ENCODE data around the gene MEST.
"Not testable (repeated sequence)": the region's sequence is repeated elsewhere in the genome, so short reads cannot be mapped to it uniquely, and the experiment has no call there.

The MEST gene

DNA sequence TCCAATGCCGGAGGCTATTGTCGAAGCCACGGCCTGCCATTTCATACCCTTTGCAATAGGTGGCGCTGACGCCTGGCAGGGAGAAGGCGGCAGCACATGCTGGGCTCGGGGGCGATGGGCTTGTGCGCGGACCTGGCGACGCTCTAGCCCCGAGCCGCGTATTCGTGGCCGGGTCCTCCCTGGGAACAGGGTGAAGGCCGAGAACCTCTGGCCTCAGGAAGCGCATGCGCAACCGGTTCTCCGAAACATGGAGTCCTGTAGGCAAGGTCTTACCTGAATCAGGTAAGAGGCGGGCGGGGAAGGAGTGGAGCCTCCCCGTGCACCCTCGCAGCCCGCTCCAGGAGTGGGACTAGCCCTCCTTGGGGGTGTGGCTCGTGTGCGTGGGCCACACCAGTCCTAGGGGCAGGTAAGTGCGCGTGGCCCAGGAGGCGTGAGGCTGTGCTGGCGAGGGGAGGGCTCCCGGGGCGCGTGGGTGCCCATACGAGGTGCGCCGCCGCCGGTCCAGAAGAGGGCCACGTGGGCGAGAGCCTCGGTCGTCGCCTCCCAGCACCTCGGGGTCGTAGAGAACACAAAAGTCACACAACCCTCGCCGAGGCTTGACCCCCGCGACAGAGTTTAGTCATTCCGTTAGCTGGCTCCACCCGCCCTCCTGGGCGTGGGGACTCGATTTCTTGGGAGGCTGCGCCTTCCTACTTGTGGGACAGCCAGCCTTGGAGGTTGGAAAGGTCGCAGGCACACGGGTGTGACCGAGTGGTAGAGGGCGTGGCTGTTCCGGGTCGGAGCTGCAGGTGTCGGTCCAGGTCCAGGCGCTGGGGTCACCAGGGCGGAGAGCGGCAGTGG is 5.6 kb upstream of the MEST start:
- DNase-seq: peak; percentile 41

DNA sequence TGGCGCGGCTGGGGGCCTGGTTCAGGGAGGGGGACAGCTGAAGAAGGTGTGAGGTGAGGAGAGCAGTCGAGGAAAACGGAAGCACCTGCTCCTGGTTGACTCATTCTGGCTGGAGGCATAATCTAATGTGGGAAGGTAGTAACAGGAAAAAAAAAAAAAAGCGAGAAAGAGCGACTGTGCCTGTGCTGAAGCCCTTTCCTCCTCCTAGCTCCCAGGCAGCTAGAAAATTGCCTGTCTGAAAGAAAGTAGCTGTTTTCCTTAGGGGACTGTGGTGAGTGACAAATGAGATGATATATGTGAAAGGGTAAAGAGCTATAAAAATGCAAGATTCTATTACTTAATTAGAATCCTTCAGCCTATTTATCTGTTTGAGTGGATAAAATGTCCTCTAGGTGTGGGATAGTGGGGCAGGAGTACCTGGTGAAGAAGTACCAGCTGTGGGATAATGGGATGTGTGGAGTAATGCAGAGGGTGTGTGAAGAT is 4.9 kb upstream of the MEST start:
- DNase-seq: peak; percentile 59

DNA sequence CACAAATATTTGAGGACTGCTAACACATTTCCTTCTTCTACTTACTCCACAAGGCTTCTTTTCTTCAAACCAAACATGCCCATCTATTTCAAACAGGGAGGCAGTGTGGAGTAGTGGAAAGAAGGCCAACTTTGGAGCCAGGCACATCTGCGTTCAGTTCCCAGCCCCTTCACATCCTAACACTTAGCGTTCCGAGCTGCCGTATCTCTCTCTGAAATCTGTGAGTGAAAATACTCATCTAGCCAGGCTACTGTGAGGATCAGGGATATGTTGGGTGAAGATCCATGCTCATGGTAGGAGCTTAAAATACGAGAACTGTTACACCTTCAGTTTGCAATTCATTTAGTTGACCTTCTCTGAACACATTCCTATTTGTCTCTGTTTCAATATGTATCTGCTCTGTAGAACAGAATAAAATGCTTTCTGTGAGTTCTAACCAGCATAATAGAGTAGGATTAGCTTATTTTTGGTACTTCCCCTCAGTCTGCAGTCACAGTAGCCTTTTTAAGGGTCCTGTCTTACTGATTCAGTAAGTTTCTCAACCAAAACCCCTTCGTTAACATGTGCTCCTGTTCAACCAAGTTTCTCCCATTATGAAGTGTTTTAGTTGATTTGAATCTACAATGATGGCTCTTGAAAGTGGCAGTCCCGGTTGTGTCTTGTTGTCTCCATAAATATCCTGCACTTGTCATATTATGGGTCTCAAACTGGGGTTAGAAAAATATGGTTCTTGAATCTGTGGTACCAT is 3.3 kb upstream of the MEST start:
- DNase-seq: peak; percentile 35

DNA sequence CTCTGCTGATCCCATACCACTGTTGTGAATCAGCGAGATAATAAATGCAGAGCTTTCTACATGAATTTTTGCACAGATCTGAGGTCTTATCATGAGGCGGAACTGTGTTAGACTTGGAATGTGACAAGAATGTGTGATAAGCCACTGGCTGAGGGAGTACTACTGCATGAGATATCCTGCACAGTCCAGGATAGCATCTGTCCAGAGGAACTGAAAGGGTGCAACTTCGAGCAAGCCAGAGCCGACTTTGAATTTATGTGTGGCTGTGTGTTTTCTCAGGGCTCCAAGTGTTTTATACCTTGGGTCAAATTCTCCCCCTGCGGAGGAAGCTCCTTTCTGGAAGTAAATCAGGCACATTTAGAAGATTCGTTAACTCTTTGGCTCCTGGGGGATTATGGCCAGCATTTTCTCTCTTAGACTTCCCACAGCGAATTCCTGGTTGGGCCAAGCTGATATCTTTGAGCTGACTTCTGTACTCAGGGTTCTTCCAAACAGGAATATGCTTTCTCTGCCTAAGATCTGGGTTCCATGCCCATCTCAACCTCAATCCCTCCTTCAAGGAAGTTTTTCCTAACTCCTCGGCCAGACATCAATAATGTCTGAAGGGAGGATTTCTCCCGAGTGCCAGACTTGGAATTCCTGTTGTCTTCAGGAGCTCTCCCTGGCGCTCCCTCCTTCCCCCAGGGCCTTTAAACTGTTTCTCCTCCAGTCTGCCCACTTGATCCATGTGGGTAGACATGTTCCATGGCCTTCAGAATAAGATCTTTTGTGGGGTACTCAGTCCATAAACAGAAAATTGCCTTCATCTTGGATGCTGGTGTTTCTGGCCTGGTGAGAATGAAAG is 2.5 kb upstream of the MEST start:
- no peak for DNase-seq

DNA sequence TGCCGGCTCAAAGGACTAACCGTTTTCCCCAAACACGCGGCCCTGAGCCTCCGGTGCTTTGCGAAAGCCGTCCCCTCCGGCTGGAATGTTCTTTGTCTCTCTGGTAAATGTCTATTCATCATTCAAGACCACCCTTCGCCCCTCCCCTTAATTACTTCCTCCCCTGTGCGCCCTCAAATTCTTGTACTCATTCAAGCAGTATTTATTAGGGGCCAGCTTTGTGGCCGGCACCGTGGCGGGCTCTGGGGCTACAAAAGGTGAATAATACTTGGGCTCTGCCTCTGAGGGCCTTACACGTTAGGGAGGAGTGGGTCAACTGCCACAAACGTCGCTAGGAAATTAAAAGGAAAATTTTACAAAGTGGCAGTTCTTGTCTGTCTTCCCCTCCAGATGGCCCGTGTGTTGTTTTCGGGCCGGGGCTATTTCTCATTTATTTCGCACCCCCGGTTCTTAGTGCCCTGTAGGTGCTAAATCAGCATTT is 1.5 kb upstream of the MEST start:
- DNase-seq: peak; percentile 59

DNA sequence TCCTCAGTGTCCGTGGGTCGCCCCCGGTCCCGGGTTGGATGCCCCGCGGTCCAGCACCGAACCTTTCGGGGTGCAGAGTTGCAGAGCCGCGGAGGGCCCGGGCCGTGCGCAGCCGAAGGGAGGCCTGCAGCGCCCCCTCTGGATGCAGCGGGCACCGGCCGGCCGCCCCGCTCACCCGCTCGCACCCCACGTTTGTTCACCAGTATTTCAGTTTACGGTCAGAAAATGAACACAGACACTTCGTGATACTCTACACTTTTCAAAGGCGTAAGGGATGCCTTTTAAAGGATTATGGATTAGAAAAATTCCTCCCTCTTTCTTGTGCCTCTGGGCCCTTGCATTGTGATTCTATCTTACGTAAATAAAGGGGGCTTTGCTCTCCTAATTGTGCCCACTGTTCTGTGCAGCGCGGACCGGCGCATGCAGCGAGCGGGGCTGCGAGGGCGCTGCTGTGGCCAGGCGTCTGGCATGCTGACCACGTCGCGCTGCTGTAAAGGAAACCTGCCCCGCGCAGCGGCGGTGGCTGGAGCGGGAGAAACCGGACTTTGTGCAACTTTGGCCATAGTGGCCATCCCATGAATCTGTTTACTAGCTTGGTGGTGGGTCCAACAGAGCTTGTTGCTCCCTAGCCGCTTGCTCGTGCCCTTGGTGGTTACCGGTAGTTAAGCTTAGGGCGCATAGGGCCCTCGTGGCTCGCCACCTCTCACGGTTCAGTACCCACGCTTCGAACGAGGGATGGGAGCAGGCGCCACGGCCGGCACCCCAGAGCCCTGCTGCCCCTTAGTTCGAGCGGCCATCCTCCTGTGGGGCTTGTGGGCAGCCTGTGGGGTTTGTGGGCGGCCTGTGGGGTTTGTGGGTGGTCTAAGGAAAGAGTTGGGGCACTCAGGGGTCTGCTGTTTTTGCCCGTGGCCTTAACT is 739 bp upstream of the MEST start:
- DNase-seq: peak; percentile 56

DNA sequence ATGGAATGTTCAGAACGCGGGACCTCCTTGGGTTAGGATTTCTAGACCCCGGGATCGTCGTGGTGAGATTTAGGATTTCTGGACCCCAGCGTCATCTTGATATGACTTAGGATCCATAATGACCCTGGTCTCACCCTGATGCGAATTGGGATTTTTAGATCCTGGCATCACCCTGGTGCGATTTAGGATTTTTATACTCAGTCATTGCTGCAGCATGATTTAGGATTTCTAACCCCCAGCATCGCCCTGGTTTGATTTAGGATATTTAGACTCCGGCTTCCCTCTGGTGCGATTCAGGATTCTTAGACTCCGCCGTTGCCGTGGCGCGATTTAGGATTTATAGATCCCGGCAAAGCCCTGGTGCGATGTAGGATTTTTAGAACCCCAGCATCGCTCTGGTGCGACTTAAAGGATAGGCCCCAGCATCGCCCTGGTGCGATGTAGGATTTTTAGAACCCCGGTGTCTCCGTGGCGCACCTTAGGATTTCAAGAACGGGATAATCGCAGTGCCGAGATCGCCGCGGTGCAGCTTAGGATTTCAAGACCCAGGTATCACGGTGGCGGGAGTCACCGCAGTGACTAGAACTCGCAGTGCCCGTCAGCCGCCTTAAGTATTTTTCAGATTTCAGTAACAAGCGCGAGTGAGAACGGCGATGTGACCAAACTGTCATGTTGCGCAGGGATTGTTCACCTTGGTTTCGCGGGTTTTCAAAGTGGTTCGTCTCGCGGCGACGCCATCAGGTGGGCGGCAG is 814 bp downstream of the MEST start:
- DNase-seq: no peak

DNA sequence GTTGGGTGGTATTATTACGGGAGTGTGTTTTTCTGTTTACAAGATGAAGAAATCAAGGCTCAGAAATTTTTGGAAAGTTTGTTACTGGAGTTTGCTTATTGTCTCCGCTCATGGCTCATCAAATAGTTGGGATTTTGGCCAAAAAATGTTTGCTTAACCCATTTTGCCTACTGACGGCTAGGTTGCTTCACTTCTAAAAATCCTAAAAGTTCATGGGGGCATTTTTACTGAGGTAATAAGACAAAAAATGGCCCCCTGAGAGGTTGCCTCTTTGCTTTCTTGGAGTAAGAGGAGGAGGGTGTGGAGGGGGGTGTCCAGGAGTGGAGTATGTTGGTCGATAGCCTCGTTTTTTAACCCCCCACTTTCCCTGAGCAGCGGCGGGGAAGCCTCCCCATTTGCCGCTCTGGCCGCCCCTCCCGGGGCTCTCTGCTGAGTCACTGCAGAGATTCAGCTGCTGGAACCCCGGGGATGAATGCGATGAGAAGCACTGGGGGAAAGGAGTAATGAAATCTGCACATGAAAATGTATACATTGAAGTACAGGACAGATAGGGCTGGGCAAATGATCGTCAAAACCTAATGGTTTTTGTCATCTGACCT is 1.5 kb downstream of the MEST start:
- peak; percentile 20 for DNase-seq

DNA sequence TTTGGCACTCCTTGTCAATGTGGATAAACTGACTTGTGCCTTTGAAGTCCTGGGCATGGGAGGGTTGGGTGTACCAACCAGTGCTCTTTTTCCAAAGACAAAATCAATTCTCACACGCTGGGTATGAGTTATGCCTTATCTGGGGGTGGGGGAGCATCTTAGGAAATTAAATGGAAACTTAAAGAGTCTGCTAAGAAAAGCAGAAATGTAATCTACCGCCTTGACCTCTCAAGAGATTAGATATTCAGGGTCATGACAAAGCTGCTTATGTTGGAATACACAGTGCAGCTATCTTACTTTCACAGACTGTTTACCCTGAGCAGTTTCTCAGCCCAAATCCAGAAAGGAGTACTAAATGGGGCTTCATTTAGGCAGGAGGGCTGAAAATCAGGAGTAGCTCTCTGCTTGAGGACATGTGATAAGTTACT is 2.6 kb downstream of the MEST start:
- DNase-seq: no peak

DNA sequence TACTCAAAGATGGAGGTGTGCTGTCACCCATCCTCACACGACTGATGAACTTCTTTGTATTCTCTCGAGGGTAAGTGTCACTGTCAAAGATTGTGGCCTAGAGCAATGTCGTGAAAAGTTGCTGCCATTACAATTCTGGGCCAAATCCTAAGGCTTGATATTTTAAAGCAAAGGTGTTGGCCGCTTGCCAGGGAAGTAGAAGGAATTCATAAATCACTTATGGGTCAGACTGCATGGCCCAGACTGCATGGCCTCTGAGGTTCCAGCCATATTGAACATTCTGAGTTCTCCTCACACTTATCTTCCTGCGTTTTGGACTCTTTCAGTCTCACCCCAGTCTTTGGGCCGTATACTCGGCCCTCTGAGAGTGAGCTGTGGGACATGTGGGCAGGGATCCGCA is 8.6 kb downstream of the MEST start:
- DNase-seq: no peak

DNA sequence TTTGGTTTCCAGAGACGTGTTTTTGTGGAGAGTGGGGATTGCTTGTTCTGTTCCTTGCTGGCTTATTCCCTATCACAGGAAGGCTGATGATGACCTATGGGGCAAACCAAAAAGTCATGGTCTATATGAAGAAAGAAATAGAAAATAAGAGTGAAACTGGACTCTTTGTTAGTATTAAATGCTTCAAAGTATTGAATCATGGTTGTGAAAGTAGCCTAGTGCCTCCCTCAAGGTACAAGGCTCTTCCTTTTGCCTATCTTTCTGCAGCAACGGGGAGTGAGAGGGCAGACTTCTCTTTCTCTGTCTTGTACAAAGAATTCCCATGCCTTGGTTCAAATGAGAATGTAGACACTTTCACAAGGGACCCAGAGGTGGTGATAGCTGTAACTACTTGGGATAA is 9.0 kb downstream of the MEST start:
- DNase-seq: no peak

DNA sequence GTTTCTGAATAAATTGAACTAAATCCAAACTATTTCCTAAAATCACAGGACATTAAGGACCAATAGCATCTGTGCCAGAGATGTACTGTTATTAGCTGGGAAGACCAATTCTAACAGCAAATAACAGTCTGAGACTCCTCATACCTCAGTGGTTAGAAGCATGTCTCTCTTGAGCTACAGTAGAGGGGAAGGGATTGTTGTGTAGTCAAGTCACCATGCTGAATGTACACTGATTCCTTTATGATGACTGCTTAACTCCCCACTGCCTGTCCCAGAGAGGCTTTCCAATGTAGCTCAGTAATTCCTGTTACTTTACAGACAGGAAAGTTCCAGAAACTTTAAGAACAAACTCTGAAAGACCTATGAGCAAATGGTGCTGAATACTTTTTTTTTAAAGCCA is 13.9 kb downstream of the MEST start:
- DNase-seq: no peak

DNA sequence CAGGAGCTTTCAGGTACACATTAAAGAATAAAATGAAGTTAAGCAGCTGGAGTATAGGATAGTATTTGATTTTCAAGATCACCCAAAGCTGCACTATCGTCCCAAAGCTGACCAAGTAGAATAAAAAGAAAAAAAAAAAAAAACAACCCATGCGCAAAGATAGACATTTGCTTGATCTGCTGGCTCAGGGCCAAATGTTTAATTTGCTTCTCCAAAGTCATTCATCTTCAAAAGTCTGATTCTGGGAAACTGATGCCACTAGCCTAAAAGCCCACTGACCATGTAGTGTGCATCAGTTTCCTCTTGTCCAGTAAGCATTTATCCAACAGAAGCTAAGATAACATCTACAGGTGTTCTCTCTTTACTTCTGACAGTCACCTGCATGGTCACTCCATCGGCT is 14.5 kb downstream of the MEST start:
- no peak for DNase-seq

DNA sequence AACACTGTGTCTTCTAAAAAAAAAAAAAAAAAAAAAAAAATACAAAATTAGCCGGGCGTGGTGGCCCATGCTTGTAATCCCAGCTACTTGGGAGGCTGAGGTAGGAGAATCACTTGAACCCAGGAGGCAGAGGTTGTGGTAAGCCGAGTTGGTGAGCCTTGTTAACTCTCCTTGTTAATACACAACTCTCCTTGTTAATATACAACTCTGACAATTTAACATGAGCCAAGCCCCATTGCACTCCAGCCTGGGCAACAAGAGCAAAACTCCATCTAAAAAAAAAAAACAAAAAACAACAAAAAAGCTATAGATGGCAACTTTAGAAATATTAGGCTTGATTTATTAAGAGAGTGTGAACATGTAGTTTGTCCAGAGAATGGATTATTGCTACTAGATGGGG is 20.2 kb downstream of the MEST start:
- not testable (repeated sequence) for DNase-seq

DNA sequence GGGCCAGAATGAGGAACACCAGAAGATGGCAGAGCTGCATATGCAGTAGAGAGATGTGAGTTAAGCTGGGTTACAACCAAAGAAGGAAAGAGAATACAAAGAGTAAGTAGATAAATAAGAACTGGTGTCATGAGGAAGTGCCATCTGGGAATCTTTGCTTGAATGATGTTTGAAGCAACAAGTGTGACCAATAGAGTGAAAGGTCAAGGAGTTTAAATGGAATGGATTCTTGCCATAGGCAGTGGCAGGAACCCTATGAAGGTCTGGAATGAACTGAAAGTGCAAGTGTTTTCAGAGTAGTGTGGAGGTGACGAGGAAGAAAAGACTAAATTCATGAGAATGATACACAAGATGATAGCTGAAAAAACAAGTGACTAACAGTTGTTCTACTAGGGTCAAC is 21.6 kb downstream of the MEST start:
- no peak for DNase-seq

DNA sequence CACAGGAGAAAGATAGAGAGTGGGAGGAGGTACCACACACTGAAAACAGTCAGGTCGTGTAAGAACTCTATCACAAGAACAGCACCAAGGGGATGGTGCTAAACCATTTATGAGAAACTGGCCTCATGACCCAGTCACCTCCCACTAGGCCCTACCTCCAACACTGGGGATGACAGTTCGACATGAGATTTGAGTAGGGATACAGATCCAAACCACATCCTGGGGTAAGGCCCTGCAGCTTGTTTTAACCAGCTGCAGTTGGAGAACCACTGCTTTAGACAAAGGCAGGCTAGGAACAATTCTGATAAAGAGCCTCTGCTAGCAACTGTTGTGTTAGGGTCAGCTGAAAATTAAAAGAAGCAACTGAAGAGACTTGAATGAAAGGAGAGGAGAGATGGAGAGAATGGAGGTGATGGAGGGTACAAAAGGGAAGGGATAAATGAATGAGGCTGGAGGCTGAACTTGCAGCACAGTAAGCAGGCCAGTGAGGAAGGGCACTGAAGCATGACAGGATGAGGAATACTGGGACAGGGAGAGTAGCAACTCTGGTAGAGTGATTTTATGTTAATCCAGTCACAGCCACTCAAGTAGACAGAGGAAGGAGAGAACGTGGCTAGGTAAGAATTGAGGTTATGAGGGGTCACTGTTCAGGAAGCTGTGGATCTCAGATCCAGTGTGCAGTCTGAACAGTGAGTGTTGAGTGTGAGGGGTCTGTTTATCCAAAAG is 23.6 kb downstream of the MEST start:
- no peak for DNase-seq

DNA sequence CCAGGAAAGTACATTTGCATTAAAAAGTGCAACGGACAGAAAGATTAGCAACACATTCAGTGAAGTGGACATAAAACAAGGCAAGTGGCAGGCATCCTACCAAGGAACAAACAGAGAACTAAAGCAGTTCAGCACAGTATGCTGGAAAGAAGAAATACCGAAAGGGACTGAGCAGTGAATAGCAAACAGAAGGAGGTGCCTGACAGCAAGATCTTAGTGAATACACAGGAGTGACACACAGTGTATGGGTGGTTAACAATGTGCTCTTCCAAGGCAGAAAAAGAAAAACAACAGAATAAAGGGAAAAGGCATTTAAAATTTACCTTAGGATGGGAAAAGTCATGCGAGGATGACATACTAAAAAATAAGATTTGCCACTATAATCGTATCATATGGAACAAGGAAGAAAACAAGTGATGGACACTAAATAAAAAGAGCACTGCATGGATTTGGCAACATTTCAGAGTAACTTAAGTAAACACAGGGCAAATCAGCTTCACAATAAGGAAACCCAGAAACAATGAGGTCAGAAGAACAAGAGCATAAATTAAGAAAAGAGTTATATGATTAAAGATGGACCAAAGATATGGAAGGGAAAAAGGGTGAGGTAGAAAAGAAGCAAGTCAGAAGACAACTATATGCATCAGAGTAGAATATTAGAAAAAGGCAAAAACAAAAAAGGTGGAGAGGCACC is 29.5 kb downstream of the MEST start:
- DNase-seq: no peak

DNA sequence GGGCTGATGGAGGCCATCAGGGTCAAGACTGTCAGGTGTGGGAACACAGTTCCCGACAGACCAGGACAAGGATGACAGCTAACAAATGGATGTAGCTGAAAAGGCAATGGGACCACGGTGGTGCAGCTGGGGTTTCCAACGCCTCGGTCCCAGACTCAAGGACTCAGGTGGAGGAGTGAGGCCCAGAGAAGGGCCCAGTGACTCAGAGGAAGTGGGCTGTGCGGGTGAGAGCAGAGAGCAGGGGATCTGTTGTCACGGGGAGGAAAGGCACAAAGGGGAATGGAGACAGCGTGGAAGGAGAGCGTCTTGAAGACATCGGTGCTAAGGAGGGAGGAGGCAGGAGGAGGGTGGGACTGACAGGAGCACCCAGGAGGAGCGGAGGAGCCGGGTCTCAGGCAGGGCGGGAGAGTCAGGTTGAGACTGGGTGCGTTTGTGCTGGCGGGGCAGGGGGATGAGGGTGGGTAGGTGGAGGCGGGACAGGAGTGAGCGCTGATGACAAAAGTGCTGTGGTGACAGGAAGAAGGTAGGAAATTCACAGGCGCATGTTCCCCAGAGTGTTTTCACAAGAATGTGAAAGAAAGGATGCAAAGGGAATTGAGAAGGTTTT is 31.7 kb downstream of the MEST start:
- not testable (repeated sequence) for DNase-seq

DNA sequence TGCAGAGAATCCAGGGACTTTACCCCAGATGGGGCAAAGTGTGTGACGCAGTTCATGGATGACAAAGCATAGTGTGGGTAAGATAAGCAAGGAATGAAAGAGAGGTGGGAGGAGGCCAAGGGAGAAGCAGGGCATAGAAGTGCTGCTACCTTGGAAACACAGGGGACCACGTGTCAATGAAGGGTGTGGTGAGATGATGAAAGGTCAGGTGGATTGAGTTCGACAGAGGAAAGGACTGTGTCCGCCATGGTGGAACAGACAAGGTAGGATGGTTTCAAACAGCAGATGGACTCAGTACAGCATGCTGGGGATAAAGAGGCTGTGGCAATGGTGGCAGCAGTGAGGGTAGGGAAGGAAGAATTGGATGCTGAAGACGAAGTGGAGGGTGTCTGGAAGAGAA is 32.7 kb downstream of the MEST start:
- no peak for DNase-seq
